ENCODE results near the gene CHD2.

DNA sequence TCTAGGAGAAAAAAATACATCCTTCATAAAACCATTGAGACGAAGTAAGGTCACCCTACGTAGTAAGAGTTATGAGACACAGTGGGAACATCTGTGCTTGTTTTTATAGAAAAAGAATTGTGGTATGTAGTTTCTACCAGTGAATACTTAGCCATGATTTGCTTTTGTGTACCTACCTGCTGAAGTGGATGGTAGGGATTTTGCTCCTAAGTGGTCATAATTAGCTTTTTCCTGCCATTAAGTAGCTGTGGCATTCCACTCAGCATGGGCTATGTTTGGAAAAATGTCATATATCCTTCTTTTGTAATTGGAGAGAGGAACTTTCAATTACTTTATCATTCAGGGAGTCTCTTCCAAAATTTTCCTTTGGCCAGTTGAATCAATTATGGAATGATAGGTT is 63.7 kb downstream of the CHD2 start:
- no peak for TF ChIP-seq EZH2phosphoT487 (IDR thresholded peaks at IDR 0.05; ENCODE audit: insufficient read depth, low read depth)
- no peak for TF ChIP-seq EZH2 (IDR thresholded peaks at IDR 0.05; ENCODE audit: insufficient read depth, poor library complexity, severe bottlenecking)

Measured in GM23248 (cell line).